K562 (cell line): Measurements from ENCODE around the gene ZDHHC11. TPM values are rescaled to one million over a fixed set of nuclear protein-coding genes. Genes with fewer than 3 reads are reported as not detected.

Source experiments
- ARNT ChIP-seq, 2 experiments: fragments of 450-650 bp; IDR thresholded peaks; 2 replicates each; pipeline ENCODE4 v1.6.1; 2016; ENCODE audit warnings: mild to moderate bottlenecking in 1 of 2
- BRD9 ChIP-seq: fragments of 450-650 bp; IDR thresholded peaks from 2 replicates; pipeline ENCODE4 v1.6.1; 2018; ENCODE audit warnings: low read depth; ENCODE audit not compliant: partially characterized antibody
- CBFA2T3 ChIP-seq: fragments of 450-650 bp; IDR thresholded peaks from 2 replicates; pipeline ENCODE4 v1.6.1; 2017
- CC2D1A ChIP-seq: fragments of 450-650 bp; IDR thresholded peaks from 2 replicates; pipeline ENCODE4 v1.6.1; 2017; ENCODE audit warnings: mild to moderate bottlenecking
- ELF2 ChIP-seq: fragments of 250-450 bp; sonication (Bioruptor Pico); IDR thresholded peaks from 2 replicates; pipeline ENCODE4 v1.5.0; 2021; ENCODE audit warnings: mild to moderate bottlenecking
- ERF ChIP-seq: fragments of 450-650 bp; formaldehyde crosslinking; IDR thresholded peaks from 2 replicates; pipeline ENCODE4 v1.4.0; 2020; ENCODE audit warnings: mild to moderate bottlenecking, mixed read lengths
- ETV1 ChIP-seq: fragments of 450-650 bp; conservative IDR thresholded peaks from 2 replicates; pipeline ENCODE4 v1.6.1; 2016; ENCODE audit warnings: missing genetic modification characterization, control low read depth, low read depth, missing compliant biosample characterization
- EZH2 ChIP-seq: IDR thresholded peaks from 2 replicates; pipeline ENCODE4 v1.6.1; 2012; ENCODE audit warnings: low read depth, mild to moderate bottlenecking, inconsistent platforms, low read length, borderline replicate concordance
- JUNB ChIP-seq: fragments of 450-650 bp; formaldehyde crosslinking; conservative IDR thresholded peaks from 2 replicates; pipeline ENCODE4 v1.4.0; 2020; ENCODE audit warnings: mild to moderate bottlenecking
- KAT2B ChIP-seq: IDR thresholded peaks from one replicate; pipeline ENCODE4 v1.6.1; 2012; ENCODE audit warnings: low read depth, mild to moderate bottlenecking, control low read depth, inconsistent platforms, low read length, moderate library complexity
- MAFK ChIP-seq: IDR thresholded peaks from 2 replicates; pipeline ENCODE4 v1.6.1; 2011; ENCODE audit warnings: low read length, improper control_type of control experiment
- NR1H2 ChIP-seq: sonication (generic); formaldehyde crosslinking; IDR thresholded peaks from 2 replicates; pipeline ENCODE4 v1.4.0; 2020; ENCODE audit warnings: mild to moderate bottlenecking, missing genetic modification reagents
- RAD21 ChIP-seq, 2 experiments: fragments of 250-450 bp in 1 of 2; fragments of 450-650 bp in 1 of 2; sonication (Bioruptor Pico) in 1 of 2; formaldehyde crosslinking in 1 of 2; IDR thresholded peaks in 1 of 2; conservative IDR thresholded peaks in 1 of 2; 2 replicates each; pipeline versions ENCODE4 v1.4.0 to v1.8.0; 2020 to 2022; ENCODE audit warnings: mild to moderate bottlenecking in 2 of 2, moderate library complexity in 1 of 2
- RBM39 ChIP-seq: fragments of 200-400 bp; formaldehyde crosslinking; optimal IDR thresholded peaks from 2 replicates; pipeline ENCODE3; 2018; ENCODE audit warnings: low read depth, low read length
- YBX1 ChIP-seq: fragments of 450-650 bp; IDR thresholded peaks from 2 replicates; pipeline ENCODE4 v1.7.1; 2016; ENCODE audit warnings: mild to moderate bottlenecking
- ZKSCAN3 ChIP-seq: fragments of 250-450 bp; sonication (Bioruptor Pico); IDR thresholded peaks from 2 replicates; pipeline ENCODE4 v1.4.0; 2020
- ZNF143 ChIP-seq: sonication (generic); formaldehyde crosslinking; IDR thresholded peaks from 2 replicates; pipeline ENCODE4 v1.9.0; 2022; ENCODE audit warnings: mild to moderate bottlenecking, missing genetic modification reagents
- ZNF24 ChIP-seq: fragments of 450-650 bp; IDR thresholded peaks from 2 replicates; pipeline ENCODE4 v1.6.1; 2016
- ZNF445 ChIP-seq: fragments of 250-450 bp; sonication (Bioruptor Pico); IDR thresholded peaks from 2 replicates; pipeline ENCODE4 v1.4.0; 2020; ENCODE audit warnings: low read depth, mild to moderate bottlenecking, moderate library complexity
- ZNF57 ChIP-seq: fragments of 450-650 bp; formaldehyde crosslinking; IDR thresholded peaks from 2 replicates; pipeline ENCODE4 v1.4.0; 2020; ENCODE audit warnings: mild to moderate bottlenecking, moderate library complexity
- ZNF644 ChIP-seq: fragments of 200-800 bp; sonication (Bioruptor generic); IDR thresholded peaks from 2 replicates; pipeline ENCODE4 v1.6.1; 2016; ENCODE audit warnings: low read depth, missing genetic modification characterization, missing compliant biosample characterization
- polyA plus RNA-seq, 8 experiments: library from polyadenylated mRNA; depleted of rRNA in 4 of 8; stranded (reverse) in 5 of 8; unstranded in 3 of 8; fragments of >200 nt; fragmentation: Nextera tagmentation in 2 of 8; fragmentation: Illumina TruSeq in 1 of 8; extraction: Ambion mirVana in 2 of 8; extraction: Trizol in 1 of 8; gene quantifications; 2 replicates each; pipeline versions ENCODE4 v1.2.1 to v1.2.3, GENCODE V29; 2011 to 2014; ENCODE audit warnings: inconsistent platforms in 1 of 8, missing spikeins in 1 of 8
- total RNA-seq, 7 experiments: library from RNA; depleted of rRNA in 6 of 7; stranded (reverse); fragments of >200 nt in 6 of 7; fragmentation: Illumina TruSeq in 2 of 7; extraction: Trizol in 2 of 7; gene quantifications; 2 replicates each; pipeline versions ENCODE4 v1.2.1 to v1.2.3, GENCODE V29; 2011 to 2021; ENCODE audit warnings: low replicate concordance in 1 of 7
- TF ChIP-seq, protein P1 (sequence below): IDR thresholded peaks from 2 replicates; pipeline ENCODE4 v1.6.1; 2011; ENCODE audit warnings: borderline replicate concordance, low read depth, mild to moderate bottlenecking, moderate library complexity, low read length; ENCODE audit not compliant: insufficient read depth, poor library complexity, severe bottlenecking
- TF ChIP-seq, protein P2 (sequence below), 2 experiments: fragments of 150-350 bp in 1 of 2; IDR thresholded peaks; 2 replicates each; pipeline ENCODE4 v1.6.1; 2012 to 2016; ENCODE audit warnings: low read depth in 2 of 2, low read length in 2 of 2, mild to moderate bottlenecking in 1 of 2, moderate library complexity in 1 of 2
- TF ChIP-seq, protein P3 (sequence below): conservative IDR thresholded peaks from 2 replicates; pipeline ENCODE4 v1.6.1; 2011; ENCODE audit warnings: low read depth, mild to moderate bottlenecking, low read length; ENCODE audit not compliant: control insufficient read depth

Gene ZDHHC11
- total and polyA plus RNA-seq, 9 of the 15 experiments (the other 6 are each of a cell fraction or from before 2014, with no cell fraction given) = 0.07 to 2.3 (median 0.52) TPM

DNA sequence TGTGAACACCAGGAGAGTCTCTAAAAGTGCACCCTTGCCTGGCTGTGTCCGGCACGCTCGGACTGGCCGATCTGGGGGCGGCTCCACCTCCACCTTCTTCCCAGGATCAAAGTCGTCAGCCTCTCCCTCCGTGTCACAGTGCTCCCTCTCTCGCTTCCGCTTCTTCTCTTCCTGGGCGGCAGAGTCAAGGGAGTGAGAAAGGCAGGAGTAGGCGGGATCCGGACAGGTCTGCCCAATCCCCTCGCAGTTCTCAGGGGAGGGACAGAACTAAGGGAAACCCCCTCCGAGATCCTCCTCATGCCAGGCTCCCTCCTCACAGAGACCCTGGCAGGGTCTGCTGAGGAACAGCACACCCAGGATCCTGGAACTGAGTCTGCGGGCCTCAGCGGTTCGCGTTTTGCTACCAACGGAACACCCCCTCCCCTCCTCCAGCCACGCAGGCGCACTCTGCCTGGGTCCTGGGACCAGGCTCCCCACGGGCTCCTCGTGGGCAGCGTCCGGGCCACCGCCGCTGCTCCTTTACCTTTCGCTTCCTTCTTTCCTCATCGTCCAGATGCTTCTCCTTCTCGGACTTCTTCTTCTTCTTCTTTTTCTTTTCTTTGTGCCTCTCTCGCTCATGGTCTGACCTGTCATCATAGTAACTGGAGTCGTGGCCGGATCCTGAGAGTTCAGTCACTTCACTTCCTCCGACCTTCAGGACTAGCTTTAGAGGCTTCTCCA is 40.5 kb upstream of the ZDHHC11 start (continued):
- TF ChIP-seq, protein P1, sequence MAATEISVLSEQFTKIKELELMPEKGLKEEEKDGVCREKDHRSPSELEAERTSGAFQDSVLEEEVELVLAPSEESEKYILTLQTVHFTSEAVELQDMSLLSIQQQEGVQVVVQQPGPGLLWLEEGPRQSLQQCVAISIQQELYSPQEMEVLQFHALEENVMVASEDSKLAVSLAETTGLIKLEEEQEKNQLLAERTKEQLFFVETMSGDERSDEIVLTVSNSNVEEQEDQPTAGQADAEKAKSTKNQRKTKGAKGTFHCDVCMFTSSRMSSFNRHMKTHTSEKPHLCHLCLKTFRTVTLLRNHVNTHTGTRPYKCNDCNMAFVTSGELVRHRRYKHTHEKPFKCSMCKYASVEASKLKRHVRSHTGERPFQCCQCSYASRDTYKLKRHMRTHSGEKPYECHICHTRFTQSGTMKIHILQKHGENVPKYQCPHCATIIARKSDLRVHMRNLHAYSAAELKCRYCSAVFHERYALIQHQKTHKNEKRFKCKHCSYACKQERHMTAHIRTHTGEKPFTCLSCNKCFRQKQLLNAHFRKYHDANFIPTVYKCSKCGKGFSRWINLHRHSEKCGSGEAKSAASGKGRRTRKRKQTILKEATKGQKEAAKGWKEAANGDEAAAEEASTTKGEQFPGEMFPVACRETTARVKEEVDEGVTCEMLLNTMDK = no peak
- TF ChIP-seq CBFA2T3 (no peak), ETV1 (peak; percentile 55; the same call in 1 of the 2 replicates), ELF2 (CRISPR knock-in tag) (no peak), RAD21 (CRISPR knock-in tag; conservative IDR thresholded peaks at IDR 0.05 in 1 of 2, IDR thresholded peaks at IDR 0.05 in 1 of 2) (no peak), EZH2 (no peak), ERF (CRISPR knock-in tag) (no peak), ZNF445 (no peak), CC2D1A (no peak), ZKSCAN3 (CRISPR knock-in tag) (no peak), ZNF57 (no peak), ZNF143 (CRISPR knock-in tag) (0 out of 2 replicates have a peak, but pooled peaks have one; percentile 18), ARNT (IDR thresholded peaks at IDR 0.05) (0 out of 4 replicates have a peak, but pooled peaks of 1 of the 2 experiments have one; percentile 23), JUNB (CRISPR knock-in tag) (no peak), MAFK (no peak), BRD9 (no peak), KAT2B (no peak), YBX1 (no peak), ZNF24 (no peak), RBM39 (no peak), ZNF644 (tag) (no peak), NR1H2 (CRISPR knock-in tag) (no peak)
- TF ChIP-seq, protein P2, sequence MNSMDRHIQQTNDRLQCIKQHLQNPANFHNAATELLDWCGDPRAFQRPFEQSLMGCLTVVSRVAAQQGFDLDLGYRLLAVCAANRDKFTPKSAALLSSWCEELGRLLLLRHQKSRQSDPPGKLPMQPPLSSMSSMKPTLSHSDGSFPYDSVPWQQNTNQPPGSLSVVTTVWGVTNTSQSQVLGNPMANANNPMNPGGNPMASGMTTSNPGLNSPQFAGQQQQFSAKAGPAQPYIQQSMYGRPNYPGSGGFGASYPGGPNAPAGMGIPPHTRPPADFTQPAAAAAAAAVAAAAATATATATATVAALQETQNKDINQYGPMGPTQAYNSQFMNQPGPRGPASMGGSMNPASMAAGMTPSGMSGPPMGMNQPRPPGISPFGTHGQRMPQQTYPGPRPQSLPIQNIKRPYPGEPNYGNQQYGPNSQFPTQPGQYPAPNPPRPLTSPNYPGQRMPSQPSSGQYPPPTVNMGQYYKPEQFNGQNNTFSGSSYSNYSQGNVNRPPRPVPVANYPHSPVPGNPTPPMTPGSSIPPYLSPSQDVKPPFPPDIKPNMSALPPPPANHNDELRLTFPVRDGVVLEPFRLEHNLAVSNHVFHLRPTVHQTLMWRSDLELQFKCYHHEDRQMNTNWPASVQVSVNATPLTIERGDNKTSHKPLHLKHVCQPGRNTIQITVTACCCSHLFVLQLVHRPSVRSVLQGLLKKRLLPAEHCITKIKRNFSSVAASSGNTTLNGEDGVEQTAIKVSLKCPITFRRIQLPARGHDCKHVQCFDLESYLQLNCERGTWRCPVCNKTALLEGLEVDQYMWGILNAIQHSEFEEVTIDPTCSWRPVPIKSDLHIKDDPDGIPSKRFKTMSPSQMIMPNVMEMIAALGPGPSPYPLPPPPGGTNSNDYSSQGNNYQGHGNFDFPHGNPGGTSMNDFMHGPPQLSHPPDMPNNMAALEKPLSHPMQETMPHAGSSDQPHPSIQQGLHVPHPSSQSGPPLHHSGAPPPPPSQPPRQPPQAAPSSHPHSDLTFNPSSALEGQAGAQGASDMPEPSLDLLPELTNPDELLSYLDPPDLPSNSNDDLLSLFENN (IDR thresholded peaks at IDR 0.05; ENCODE audit: low read depth in 2 of 2, low read length in 2 of 2) = no peak
- TF ChIP-seq, protein P3, sequence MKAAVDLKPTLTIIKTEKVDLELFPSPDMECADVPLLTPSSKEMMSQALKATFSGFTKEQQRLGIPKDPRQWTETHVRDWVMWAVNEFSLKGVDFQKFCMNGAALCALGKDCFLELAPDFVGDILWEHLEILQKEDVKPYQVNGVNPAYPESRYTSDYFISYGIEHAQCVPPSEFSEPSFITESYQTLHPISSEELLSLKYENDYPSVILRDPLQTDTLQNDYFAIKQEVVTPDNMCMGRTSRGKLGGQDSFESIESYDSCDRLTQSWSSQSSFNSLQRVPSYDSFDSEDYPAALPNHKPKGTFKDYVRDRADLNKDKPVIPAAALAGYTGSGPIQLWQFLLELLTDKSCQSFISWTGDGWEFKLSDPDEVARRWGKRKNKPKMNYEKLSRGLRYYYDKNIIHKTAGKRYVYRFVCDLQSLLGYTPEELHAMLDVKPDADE = 0 out of 2 replicates have a peak, but pooled peaks have one; percentile 9
